ENCODE results near the gene SPC24.

The SPC24 gene

DNA sequence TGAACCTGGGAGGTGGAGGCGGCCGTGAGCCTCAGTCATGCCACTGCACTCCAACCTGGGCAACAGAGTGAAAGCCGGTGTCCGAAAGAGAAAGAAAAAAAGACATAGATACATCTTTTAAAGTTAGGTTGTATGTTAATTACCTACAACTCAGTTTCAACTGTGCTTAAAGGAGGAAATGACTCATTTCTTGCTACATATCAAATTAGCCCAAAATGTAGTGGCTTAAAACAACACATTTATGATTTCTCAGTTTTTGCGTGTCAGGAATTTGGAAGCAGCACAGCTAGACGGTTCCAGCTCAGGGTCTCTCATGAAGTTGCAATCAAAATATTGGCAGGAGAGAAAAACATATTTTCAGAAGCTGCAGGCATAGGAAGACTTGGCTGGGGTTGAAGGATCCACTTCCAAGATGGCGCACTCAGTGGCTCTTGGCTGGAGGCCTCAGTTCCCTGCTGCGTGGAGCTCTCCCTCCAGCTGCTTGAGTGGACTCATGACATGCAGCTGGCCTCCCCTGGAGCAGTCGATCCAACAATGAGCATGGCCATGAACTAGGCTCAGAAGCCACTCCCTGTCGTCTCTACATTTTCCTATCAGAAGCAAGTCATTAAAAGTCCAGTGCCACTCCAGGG lies 59.3 kb downstream of the SPC24 start:
- Histone ChIP-seq H3K36me3 (ENCODE audit: control insufficient read depth, insufficient read depth, low read length) (no peaks in the 10 kb centered on the region), H3K9ac (no peak overlapping the region), H3K9me3 (ENCODE audit: control insufficient read depth, low read length) (no peaks in the 10 kb centered on the region), H3K4me2 (ENCODE audit: low read length) (no peak overlapping the region), H3K27ac (no peak overlapping the region), H2AFZ (no peak overlapping the region), H3K4me1 (no peaks in the 10 kb centered on the region), H3K79me2 (no peaks in the 10 kb centered on the region), H3K4me3 (ENCODE audit: low read depth, low read length) (no peak overlapping the region), H3K27me3 (ENCODE audit: control insufficient read depth, insufficient read depth, low read length) (no peaks in the 10 kb centered on the region)
- TF ChIP-seq, protein P1, sequence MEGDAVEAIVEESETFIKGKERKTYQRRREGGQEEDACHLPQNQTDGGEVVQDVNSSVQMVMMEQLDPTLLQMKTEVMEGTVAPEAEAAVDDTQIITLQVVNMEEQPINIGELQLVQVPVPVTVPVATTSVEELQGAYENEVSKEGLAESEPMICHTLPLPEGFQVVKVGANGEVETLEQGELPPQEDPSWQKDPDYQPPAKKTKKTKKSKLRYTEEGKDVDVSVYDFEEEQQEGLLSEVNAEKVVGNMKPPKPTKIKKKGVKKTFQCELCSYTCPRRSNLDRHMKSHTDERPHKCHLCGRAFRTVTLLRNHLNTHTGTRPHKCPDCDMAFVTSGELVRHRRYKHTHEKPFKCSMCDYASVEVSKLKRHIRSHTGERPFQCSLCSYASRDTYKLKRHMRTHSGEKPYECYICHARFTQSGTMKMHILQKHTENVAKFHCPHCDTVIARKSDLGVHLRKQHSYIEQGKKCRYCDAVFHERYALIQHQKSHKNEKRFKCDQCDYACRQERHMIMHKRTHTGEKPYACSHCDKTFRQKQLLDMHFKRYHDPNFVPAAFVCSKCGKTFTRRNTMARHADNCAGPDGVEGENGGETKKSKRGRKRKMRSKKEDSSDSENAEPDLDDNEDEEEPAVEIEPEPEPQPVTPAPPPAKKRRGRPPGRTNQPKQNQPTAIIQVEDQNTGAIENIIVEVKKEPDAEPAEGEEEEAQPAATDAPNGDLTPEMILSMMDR (IDR thresholded peaks at IDR 0.05) = no peak

Measured in parathyroid adenoma (tissue), 2 donors.